ENCODE measurements around the gene C20orf144.

DNA sequence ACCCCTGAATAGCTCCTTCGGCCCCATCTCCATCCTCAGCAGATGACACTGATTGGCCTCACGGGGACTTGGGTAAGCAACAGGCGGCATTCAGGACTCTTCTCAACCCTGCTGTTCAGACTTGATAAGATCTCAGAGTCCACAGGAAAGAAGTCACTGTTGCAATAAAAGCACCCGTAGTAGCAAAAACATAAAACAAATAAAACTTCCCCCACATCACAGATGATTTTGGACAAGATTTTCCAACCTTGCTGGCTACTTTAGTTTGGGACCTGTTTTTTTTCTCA is 17.1 kb upstream of the C20orf144 start:
- TF ChIP-seq EZH2phosphoT487 (IDR thresholded peaks at IDR 0.05; ENCODE audit: borderline replicate concordance, low read length) (no peak), CTCF (conservative IDR thresholded peaks at IDR 0.05; ENCODE audit: low read depth, low read length) (no peak), EZH2 (IDR thresholded peaks at IDR 0.05; ENCODE audit: low read length, unreplicated experiment) (no peak)

Data from PC-3 (cell line).